Measurements from ENCODE around the gene SMOC2. TPM values are rescaled to one million over a fixed set of nuclear protein-coding genes. Genes with fewer than 3 reads are reported as not detected.
"Not testable (repeated sequence)": the region's sequence is repeated elsewhere in the genome, so short reads cannot be mapped to it uniquely, and the experiment has no call there.

Gene SMOC2
- total and polyA plus RNA-seq, 2 donors: 5.4 to 6.5 TPM

DNA sequence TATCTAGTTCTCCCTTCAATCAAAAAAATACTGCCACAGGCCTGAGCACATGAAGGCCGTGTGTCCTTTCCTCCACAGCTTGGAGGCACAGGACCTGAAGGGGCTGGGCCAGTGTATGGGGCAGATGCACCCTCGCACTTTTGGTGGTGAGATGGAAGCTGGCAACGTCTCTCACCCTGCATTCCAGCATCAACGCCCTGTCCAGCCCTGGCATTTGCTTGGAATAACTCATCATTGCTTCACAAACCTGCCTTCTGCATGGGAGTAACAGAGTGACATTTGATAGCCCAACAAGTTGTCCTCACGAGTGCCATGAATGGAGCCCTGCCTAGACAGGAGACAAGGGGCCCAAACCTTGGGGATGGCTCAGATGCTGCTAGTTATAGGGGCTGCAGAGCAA is 257.9 kb downstream of the SMOC2 start:
- Histone ChIP-seq H3K36me3 (ENCODE audit: control insufficient read depth in 2 of 2, insufficient read depth in 2 of 2, low read length in 1 of 2) (no peaks in the 10 kb centered on the region), H3K9me3 (ENCODE audit: control insufficient read depth in 2 of 2, insufficient read depth in 1 of 2, low read length in 1 of 2) (peaks cover 0 to 16% of the 10 kb centered on the region in 2 donors), H3K4me1 (ENCODE audit: control insufficient read depth in 2 of 2, insufficient read depth in 2 of 2, low read length in 2 of 2) (no peaks in the 10 kb centered on the region), H3K27ac (ENCODE audit: low read depth in 1 of 2, low read length in 1 of 2) (no peak overlapping the region), H3K4me3 (ENCODE audit: low read length in 2 of 2) (no peak overlapping the region), H3K27me3 (ENCODE audit: control insufficient read depth in 2 of 2, insufficient read depth in 1 of 2, low read length in 1 of 2) (no peaks in the 10 kb centered on the region)
- 82% methylated on average over 5 of the region's 5 CpGs for WGBS
- DNase-seq (ENCODE audit: low read depth in 6 of 9, low spot score in 9 of 9): no peak

DNA sequence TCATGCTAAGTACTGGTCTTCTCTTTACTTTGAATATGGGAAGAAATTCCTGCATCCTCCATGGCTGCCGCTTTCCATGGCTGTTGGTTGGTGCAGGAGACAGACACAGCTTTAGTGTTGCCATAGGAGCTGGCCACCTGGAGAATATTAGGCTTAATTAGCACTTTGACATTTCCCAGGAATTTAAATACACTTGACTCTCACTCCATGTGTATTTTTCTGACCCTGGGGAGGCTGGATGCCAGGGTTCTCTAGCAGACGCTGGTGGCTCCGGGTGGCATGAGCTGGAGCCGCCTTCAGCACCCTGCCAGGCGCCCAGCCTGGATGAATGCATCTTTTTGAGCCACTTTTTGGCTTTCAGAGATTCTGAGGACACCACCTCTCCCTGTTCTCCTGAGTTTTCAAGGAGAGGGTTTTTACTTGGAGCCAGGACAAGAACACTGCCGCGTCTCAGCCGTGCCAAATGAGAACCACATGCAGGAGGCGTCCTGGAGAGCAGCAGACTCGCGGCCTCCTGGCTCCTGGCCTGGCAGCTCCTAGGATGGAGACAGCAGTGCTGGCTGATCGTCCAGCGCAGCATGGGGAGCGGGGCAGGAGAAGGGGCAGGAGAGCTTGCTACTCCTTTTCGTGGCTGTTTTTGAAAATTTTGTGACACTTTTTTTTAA is 258.8 kb downstream of the SMOC2 start:
- no peak for DNase-seq (ENCODE audit: low read depth in 6 of 9, low spot score in 9 of 9)
- Histone ChIP-seq H3K4me1 (ENCODE audit: control insufficient read depth in 2 of 2, insufficient read depth in 2 of 2, low read length in 2 of 2) (no peaks in the 10 kb centered on the region), H3K27ac (ENCODE audit: low read depth in 1 of 2, low read length in 1 of 2) (no peak overlapping the region), H3K4me3 (ENCODE audit: low read length in 2 of 2) (no peak overlapping the region), H3K9me3 (ENCODE audit: control insufficient read depth in 2 of 2, insufficient read depth in 1 of 2, low read length in 1 of 2) (peaks cover 0 to 18% of the 10 kb centered on the region in 2 donors), H3K36me3 (ENCODE audit: control insufficient read depth in 2 of 2, insufficient read depth in 2 of 2, low read length in 1 of 2) (no peaks in the 10 kb centered on the region), H3K27me3 (ENCODE audit: control insufficient read depth in 2 of 2, insufficient read depth in 1 of 2, low read length in 1 of 2) (no peaks in the 10 kb centered on the region)
- WGBS: 89% methylated on average over 15 of the region's 15 CpGs

DNA sequence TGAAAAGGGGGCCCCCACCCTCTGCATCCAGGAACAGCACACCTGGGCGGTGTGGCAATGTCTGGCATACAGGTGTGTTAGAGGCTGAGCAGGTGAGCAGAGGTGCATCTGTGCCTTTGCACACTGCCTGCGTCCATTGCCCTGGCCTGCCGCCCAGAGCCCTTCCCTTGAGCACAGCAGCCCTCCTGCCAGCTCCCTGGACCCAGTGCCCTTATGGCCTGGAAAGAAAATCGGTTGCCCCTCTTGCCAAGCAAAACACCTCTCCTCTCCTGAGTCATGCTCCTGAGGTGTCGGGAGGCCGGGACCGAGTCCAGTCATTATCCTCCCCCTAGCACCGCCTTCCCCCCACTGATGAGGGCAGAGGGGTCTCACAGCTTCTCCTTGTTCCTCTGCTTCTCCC is 259.9 kb downstream of the SMOC2 start:
- Histone ChIP-seq H3K9me3 (ENCODE audit: control insufficient read depth in 2 of 2, insufficient read depth in 1 of 2, low read length in 1 of 2) (peaks cover 0 to 21% of the 10 kb centered on the region in 2 donors), H3K36me3 (ENCODE audit: control insufficient read depth in 2 of 2, insufficient read depth in 2 of 2, low read length in 1 of 2) (no peaks in the 10 kb centered on the region), H3K27me3 (ENCODE audit: control insufficient read depth in 2 of 2, insufficient read depth in 1 of 2, low read length in 1 of 2) (no peaks in the 10 kb centered on the region), H3K4me1 (ENCODE audit: control insufficient read depth in 2 of 2, insufficient read depth in 2 of 2, low read length in 2 of 2) (no peaks in the 10 kb centered on the region), H3K4me3 (ENCODE audit: low read length in 2 of 2) (no peak overlapping the region), H3K27ac (ENCODE audit: low read depth in 1 of 2, low read length in 1 of 2) (no peak overlapping the region)
- DNase-seq (ENCODE audit: low read depth in 6 of 9, low spot score in 9 of 9): no peak
- WGBS: 95% methylated on average over 8 of the region's 8 CpGs

- Histone ChIP-seq H3K27me3 (ENCODE audit: control insufficient read depth in 2 of 2, insufficient read depth in 1 of 2, low read length in 1 of 2) (no peaks in the 10 kb centered on the region), H3K4me3 (ENCODE audit: low read length in 2 of 2) (no peak overlapping the region), H3K9me3 (ENCODE audit: control insufficient read depth in 2 of 2, insufficient read depth in 1 of 2, low read length in 1 of 2) (peaks cover 0 to 22% of the 10 kb centered on the region in 2 donors), H3K36me3 (ENCODE audit: control insufficient read depth in 2 of 2, insufficient read depth in 2 of 2, low read length in 1 of 2) (no peaks in the 10 kb centered on the region), H3K4me1 (ENCODE audit: control insufficient read depth in 2 of 2, insufficient read depth in 2 of 2, low read length in 2 of 2) (no peaks in the 10 kb centered on the region), H3K27ac (ENCODE audit: low read depth in 1 of 2, low read length in 1 of 2) (no peak overlapping the region)
- WGBS: 91% methylated on average over 16 of the region's 16 CpGs
- no peak for DNase-seq (ENCODE audit: low read depth in 6 of 9, low spot score in 9 of 9)
Measured at GRCh38 chr6:168703990-168704389, 263.0 kb downstream of the SMOC2 start.

- WGBS: 89% methylated on average over 6 of the region's 6 CpGs
- DNase-seq (ENCODE audit: low read depth in 6 of 9, low spot score in 9 of 9): no peak
- Histone ChIP-seq H3K4me3 (ENCODE audit: low read length in 2 of 2) (no peak overlapping the region), H3K27ac (ENCODE audit: low read depth in 1 of 2, low read length in 1 of 2) (no peak overlapping the region), H3K4me1 (ENCODE audit: control insufficient read depth in 2 of 2, insufficient read depth in 2 of 2, low read length in 2 of 2) (no peaks in the 10 kb centered on the region), H3K27me3 (ENCODE audit: control insufficient read depth in 2 of 2, insufficient read depth in 1 of 2, low read length in 1 of 2) (no peaks in the 10 kb centered on the region), H3K9me3 (ENCODE audit: control insufficient read depth in 2 of 2, insufficient read depth in 1 of 2, low read length in 1 of 2) (peaks cover 0 to 22% of the 10 kb centered on the region in 2 donors), H3K36me3 (ENCODE audit: control insufficient read depth in 2 of 2, insufficient read depth in 2 of 2, low read length in 1 of 2) (no peaks in the 10 kb centered on the region)
Measured at GRCh38 chr6:168704678-168705077, 263.7 kb downstream of the SMOC2 start.

DNA sequence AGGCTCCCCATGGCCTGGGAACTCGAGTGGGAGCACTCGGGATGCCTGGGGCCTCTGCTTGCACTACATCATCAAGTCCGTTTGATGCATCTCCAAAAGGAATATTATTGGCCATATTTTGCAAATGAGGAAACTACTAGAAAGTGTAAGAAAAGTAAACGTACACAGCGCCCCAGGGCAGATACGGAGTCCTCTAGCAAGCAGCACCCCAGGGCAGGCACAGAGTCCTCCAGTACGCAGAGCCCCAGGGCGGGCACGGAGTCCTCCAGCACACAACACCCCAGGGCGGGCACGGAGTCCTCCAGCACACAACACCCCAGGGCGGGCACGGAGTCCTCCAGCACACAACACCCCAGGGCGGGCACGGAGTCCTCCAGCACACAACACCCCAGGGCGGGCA is 264.3 kb downstream of the SMOC2 start:
- 96% methylated on average over 14 of the region's 16 CpGs for WGBS
- DNase-seq (ENCODE audit: low read depth in 6 of 9, low spot score in 9 of 9); H3K27me3 ChIP-seq (ENCODE audit: control insufficient read depth in 2 of 2, insufficient read depth in 1 of 2, low read length in 1 of 2); H3K4me1 ChIP-seq (ENCODE audit: control insufficient read depth in 2 of 2, insufficient read depth in 2 of 2, low read length in 2 of 2); H3K4me3 ChIP-seq (ENCODE audit: low read length in 2 of 2); H3K36me3 ChIP-seq (ENCODE audit: control insufficient read depth in 2 of 2, insufficient read depth in 2 of 2, low read length in 1 of 2); H3K27ac ChIP-seq (ENCODE audit: low read depth in 1 of 2, low read length in 1 of 2): not testable (repeated sequence)
- H3K9me3 ChIP-seq (ENCODE audit: control insufficient read depth in 2 of 2, insufficient read depth in 1 of 2, low read length in 1 of 2): peaks cover 0 to 17% of the 10 kb centered on the region in 2 donors

- Histone ChIP-seq H3K4me1 (ENCODE audit: control insufficient read depth in 2 of 2, insufficient read depth in 2 of 2, low read length in 2 of 2) (no peaks in the 10 kb centered on the region), H3K27ac (ENCODE audit: low read depth in 1 of 2, low read length in 1 of 2) (no peak overlapping the region), H3K9me3 (ENCODE audit: control insufficient read depth in 2 of 2, insufficient read depth in 1 of 2, low read length in 1 of 2) (peaks cover 0 to 16% of the 10 kb centered on the region in 2 donors), H3K27me3 (ENCODE audit: control insufficient read depth in 2 of 2, insufficient read depth in 1 of 2, low read length in 1 of 2) (no peaks in the 10 kb centered on the region), H3K36me3 (ENCODE audit: control insufficient read depth in 2 of 2, insufficient read depth in 2 of 2, low read length in 1 of 2) (no peaks in the 10 kb centered on the region), H3K4me3 (ENCODE audit: low read length in 2 of 2) (no peak overlapping the region)
- DNase-seq (ENCODE audit: low read depth in 6 of 9, low spot score in 9 of 9): no peak
- WGBS: 94% methylated on average over 25 of the region's 25 CpGs
Measured at GRCh38 chr6:168706471-168707177, 265.6 kb downstream of the SMOC2 start.

GRCh38 chr6:168708526-168708925 is 267.5 kb downstream of the SMOC2 start:
- Histone ChIP-seq H3K9me3 (ENCODE audit: control insufficient read depth in 2 of 2, insufficient read depth in 1 of 2, low read length in 1 of 2) (peaks cover 0 to 19% of the 10 kb centered on the region in 2 donors), H3K27ac (ENCODE audit: low read depth in 1 of 2, low read length in 1 of 2) (no peak overlapping the region), H3K4me3 (ENCODE audit: low read length in 2 of 2) (no peak overlapping the region), H3K4me1 (ENCODE audit: control insufficient read depth in 2 of 2, insufficient read depth in 2 of 2, low read length in 2 of 2) (no peaks in the 10 kb centered on the region), H3K27me3 (ENCODE audit: control insufficient read depth in 2 of 2, insufficient read depth in 1 of 2, low read length in 1 of 2) (no peaks in the 10 kb centered on the region), H3K36me3 (ENCODE audit: control insufficient read depth in 2 of 2, insufficient read depth in 2 of 2, low read length in 1 of 2) (no peaks in the 10 kb centered on the region)
- no peak for DNase-seq (ENCODE audit: low read depth in 6 of 9, low spot score in 9 of 9)
- 72% methylated on average over 5 of the region's 5 CpGs for WGBS

GRCh38 chr6:168708984-168709383 is 268.0 kb downstream of the SMOC2 start:
- Histone ChIP-seq H3K27ac (ENCODE audit: low read depth in 1 of 2, low read length in 1 of 2) (no peak overlapping the region), H3K36me3 (ENCODE audit: control insufficient read depth in 2 of 2, insufficient read depth in 2 of 2, low read length in 1 of 2) (no peaks in the 10 kb centered on the region), H3K9me3 (ENCODE audit: control insufficient read depth in 2 of 2, insufficient read depth in 1 of 2, low read length in 1 of 2) (peaks cover 0 to 19% of the 10 kb centered on the region in 2 donors), H3K4me1 (ENCODE audit: control insufficient read depth in 2 of 2, insufficient read depth in 2 of 2, low read length in 2 of 2) (no peaks in the 10 kb centered on the region), H3K4me3 (ENCODE audit: low read length in 2 of 2) (no peak overlapping the region), H3K27me3 (ENCODE audit: control insufficient read depth in 2 of 2, insufficient read depth in 1 of 2, low read length in 1 of 2) (no peaks in the 10 kb centered on the region)
- WGBS: 24% methylated on average over 2 of the region's 2 CpGs
- DNase-seq (ENCODE audit: low read depth in 6 of 9, low spot score in 9 of 9): no peak

Measured in thymus (tissue), 11 donors.